ENCODE measurements around the gene KISS1. TPM values are rescaled to one million over a fixed set of nuclear protein-coding genes. Genes with fewer than 3 reads are reported as not detected.

The KISS1 gene
- total RNA-seq, 3 donors from 2014 or later (not counting 1 experiment from before 2014, with no cell fraction given), result not detected

- Mint-ChIP-seq H3K36me3 (no peaks in the 10 kb centered on the region), H3K27me3 (ENCODE audit: low read depth in 2 of 2) (peaks cover 0 to 9% of the 10 kb centered on the region in 2 donors), H3K4me3 (no peak overlapping the region), H3K27ac (peak overlapping the region in 1 of 2 donors; percentile 13), H3K9me3 (no peaks in the 10 kb centered on the region), H3K4me1 (no peaks in the 10 kb centered on the region)
- H3K36me3 ChIP-seq (ENCODE audit: control insufficient read depth, insufficient read depth, low read length), result no peaks in the 10 kb centered on the region
- no peaks in the 10 kb centered on the region for H3K27me3 ChIP-seq (ENCODE audit: control insufficient read depth, insufficient read depth, low read length)
- no peak for ATAC-seq
- WGBS (ENCODE audit: insufficient coverage), result 95% methylated on average over 5 of the region's 6 CpGs
- H3K27ac ChIP-seq (ENCODE audit: low read length), result no peak overlapping the region
- peaks cover 6% of the 10 kb centered on the region for H3K4me1 ChIP-seq (ENCODE audit: control insufficient read depth, insufficient read depth, low read length)
- intact Hi-C loops (cut with micrococcal nuclease), result no loop called here
- H3K4me3 ChIP-seq (ENCODE audit: low read length), result no peak overlapping the region
- no peaks in the 10 kb centered on the region for H3K9me3 ChIP-seq (ENCODE audit: control insufficient read depth, insufficient read depth, low read length)
- no peak for TF ChIP-seq CTCF (IDR thresholded peaks at IDR 0.05)
- DNase-seq, result no peak
These were observed 50.0 kb downstream of the KISS1 start for GRCh38 chr1:204146309-204146708.

GRCh38 chr1:204145033-204145504, 51.2 kb downstream of the KISS1 start:
- Mint-ChIP-seq H3K27me3 (ENCODE audit: low read depth in 2 of 2) (peaks cover 0 to 12% of the 10 kb centered on the region in 2 donors), H3K27ac (no peak overlapping the region), H3K9me3 (no peaks in the 10 kb centered on the region), H3K36me3 (no peaks in the 10 kb centered on the region), H3K4me1 (no peaks in the 10 kb centered on the region), H3K4me3 (no peak overlapping the region)
- H3K36me3 ChIP-seq (ENCODE audit: control insufficient read depth, insufficient read depth, low read length), result no peaks in the 10 kb centered on the region
- intact Hi-C loops (cut with micrococcal nuclease), result no loop called here
- no peak for ATAC-seq
- TF ChIP-seq CTCF (IDR thresholded peaks at IDR 0.05), result no peak
- no peaks in the 10 kb centered on the region for H3K27me3 ChIP-seq (ENCODE audit: control insufficient read depth, insufficient read depth, low read length)
- no peak for DNase-seq
- H3K4me1 ChIP-seq (ENCODE audit: control insufficient read depth, insufficient read depth, low read length), result no peaks in the 10 kb centered on the region
- no peak overlapping the region for H3K4me3 ChIP-seq (ENCODE audit: low read length)
- no peak overlapping the region for H3K27ac ChIP-seq (ENCODE audit: low read length)
- H3K9me3 ChIP-seq (ENCODE audit: control insufficient read depth, insufficient read depth, low read length), result no peaks in the 10 kb centered on the region
- WGBS (ENCODE audit: insufficient coverage), result 80% methylated on average over 4 of the region's 4 CpGs

GRCh38 chr1:204143276-204144041, 52.8 kb downstream of the KISS1 start:
- H3K27ac Mint-ChIP-seq, result no peak overlapping the region
- Histone ChIP-seq H3K4me1 (ENCODE audit: control insufficient read depth, insufficient read depth, low read length) (no peaks in the 10 kb centered on the region), H3K27me3 (ENCODE audit: control insufficient read depth, insufficient read depth, low read length) (no peaks in the 10 kb centered on the region), H3K36me3 (ENCODE audit: control insufficient read depth, insufficient read depth, low read length) (no peaks in the 10 kb centered on the region), H3K9me3 (ENCODE audit: control insufficient read depth, insufficient read depth, low read length) (no peaks in the 10 kb centered on the region), H3K4me3 (ENCODE audit: low read length) (no peak overlapping the region), H3K27ac (ENCODE audit: low read length) (no peak overlapping the region)
- 88% methylated on average over 14 of the region's 14 CpGs for WGBS (ENCODE audit: insufficient coverage)
- no peak overlapping the region for H3K4me3 Mint-ChIP-seq
- H3K27me3 Mint-ChIP-seq (ENCODE audit: low read depth in 2 of 2), result peaks cover 0 to 12% of the 10 kb centered on the region in 2 donors
- H3K9me3 Mint-ChIP-seq, result no peaks in the 10 kb centered on the region
- no peaks in the 10 kb centered on the region for H3K36me3 Mint-ChIP-seq
- no peaks in the 10 kb centered on the region for H3K4me1 Mint-ChIP-seq
- ATAC-seq, result no peak
- intact Hi-C loops (cut with micrococcal nuclease), result no loop called here
- no peak for TF ChIP-seq CTCF (IDR thresholded peaks at IDR 0.05)
- DNase-seq, result no peak

All from natural killer cell (primary cell).